Activated CD4-positive, alpha-beta T cell treated with anti-CD3 and anti-CD28 coated beads, Interleukin-2, amount 50 U/mL, for 1 hour (primary cell): ENCODE data around the gene POLRMT.
"Not testable (repeated sequence)": the region's sequence is repeated elsewhere in the genome, so short reads cannot be mapped to it uniquely, and the experiment has no call there.

Source experiments
- DNase-seq: peaks from one replicate; pipeline ENCODE4 v3.0.0-alpha.2; 2020

Gene POLRMT

DNA sequence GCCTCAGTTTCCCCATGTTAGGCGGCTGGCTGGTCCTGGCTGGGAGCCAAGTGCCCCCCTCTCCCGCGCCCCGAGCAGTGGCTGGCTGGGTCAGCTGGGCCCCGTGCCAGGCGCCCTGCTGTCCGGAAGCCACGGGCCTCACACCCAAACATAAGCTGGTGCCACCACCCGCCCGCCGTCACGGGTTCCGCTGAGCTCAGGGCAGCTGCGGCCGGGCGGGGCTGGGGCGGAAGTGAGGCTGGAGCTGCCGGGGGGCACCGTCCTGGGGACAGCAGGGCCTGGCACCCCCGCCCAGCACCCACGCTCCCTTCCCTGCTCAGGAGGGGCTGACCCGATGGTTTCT, 24.4 kb downstream of the POLRMT start:
- DNase-seq: no peak

DNA sequence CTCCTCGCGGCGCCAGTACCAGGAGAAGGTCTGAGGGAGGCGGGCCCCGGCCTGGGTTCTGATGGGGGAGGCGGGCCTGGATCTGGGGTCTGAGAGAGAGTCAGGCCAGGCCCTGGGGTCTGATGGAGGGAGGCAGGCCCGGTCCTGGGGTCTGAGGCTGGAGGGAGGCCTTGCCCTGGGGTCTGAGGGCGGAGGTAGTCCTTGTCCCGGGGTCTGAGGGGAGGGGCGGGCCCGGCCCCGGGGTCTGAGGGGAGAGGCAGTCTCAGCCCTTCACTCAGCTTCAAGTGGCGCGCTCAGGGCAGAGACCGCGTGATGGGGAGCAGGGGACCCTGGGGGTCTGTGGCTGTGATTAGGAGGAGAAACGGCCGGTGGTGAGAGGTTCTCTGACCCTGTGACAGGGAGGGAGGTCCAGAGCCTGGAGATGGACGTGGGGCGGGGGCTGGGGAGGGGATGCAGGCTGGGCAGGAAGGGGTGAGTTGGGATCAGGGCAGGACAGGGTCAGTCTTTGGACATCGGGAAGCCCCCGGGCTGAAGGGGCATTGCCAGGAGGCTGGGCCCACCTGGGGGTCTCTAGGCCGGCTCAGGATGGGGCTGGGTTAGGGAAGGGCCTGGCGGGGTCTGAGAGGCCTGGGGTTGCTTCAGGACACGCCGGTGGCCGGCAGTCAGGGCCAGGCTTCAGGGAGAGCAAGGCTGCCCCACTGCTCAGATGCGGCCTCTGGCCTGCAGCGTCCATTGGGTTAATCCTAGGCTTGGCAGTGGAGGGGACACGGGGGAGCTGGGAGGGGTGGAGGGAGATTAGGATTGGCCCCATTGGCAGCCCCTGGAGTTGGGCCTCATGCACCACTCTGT, 25.0 kb downstream of the POLRMT start:
- no peak for DNase-seq

DNA sequence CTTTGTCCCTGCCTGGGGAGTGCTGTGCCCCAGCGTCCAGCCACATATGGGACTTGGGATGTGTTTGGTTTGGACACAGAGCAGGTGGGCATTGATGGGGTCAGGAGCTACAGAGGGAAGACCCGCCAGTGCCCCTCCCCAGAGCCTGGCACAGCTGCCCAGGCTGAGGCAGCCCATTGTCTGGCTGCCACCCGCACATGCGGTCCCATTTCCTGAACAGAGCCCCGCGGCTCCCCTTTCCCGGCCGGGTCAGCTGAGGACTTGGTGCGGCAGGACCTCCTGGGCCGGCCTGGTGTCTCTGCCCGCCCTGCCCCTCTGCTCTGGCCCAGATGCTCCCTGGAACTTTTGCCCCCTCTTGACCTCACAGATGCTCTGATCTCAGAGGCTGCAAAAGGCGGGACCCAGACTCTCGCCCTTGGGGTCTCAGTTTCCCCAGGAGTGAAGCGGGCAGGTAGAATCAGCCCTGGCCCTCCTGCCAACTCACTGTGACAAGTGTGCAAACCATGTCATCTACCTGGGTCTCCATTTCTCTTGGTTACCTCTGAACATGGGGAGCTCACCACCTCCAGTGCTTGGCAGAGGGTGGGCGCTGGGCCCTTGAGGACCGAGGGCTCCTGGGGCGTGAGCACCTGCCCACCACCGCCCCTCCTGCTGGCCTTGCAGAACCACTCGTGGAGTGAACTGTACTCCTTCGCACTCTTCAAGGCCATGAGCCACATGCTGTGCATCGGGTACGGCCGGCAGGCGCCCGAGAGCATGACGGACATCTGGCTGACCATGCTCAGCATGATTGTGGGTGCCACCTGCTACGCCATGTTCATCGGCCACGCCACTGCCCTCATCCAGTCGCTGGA, 25.8 kb downstream of the POLRMT start:
- no peak for DNase-seq

GRCh38 chr19:605061-605971, 28.0 kb downstream of the POLRMT start:
- not testable (repeated sequence) for DNase-seq

DNA sequence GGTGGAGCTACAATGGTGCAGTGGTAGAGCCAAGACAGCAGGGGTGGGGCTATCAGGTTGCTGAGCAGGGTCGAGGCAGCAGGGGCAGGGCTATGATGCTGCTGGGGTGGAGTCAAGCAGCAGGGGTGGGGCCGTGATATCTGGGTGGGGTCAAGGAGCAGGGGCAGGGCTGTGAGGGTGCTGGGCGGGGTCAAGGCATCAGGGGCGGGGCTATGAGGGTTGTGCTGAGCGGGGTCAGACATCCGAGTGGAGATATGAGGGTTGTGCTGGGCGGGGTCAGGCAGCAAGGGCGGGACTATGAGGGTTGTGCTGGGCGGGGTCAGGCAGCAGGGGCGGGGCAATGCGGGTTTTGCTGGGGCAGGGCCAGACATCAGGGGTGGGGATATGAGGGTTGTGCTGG, 29.0 kb downstream of the POLRMT start:
- peak; percentile 27 for DNase-seq

DNA sequence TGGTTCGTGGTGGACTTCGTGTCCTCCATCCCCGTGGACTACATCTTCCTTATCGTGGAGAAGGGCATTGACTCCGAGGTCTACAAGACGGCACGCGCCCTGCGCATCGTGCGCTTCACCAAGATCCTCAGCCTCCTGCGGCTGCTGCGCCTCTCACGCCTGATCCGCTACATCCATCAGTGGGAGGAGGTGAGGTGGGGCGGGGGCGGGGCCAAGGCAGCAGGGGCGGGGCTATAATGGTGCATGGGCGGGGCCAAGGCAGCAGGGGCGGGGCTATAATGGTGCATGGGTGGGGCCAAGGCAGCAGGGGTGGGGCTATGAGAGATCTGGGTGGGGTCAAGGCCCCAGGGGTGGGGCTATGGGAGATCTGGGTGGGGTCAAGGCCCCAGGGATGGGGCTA, 29.6 kb downstream of the POLRMT start:
- DNase-seq: not testable (repeated sequence)

DNA sequence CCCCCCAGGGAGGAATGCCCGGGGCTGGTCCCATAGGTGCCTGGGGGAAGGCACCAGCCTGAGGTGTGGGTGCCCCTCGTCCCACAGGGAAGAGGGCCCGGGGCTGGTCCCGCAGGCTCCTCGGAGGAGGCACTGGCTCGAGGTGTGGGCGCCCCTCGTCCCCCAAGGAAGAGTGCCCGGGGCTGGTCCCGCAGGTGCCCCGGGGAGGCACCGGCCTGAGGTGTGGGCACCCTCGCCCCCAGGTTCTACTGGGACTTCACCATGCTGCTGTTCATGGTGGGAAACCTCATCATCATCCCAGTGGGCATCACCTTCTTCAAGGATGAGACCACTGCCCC, 30.1 kb downstream of the POLRMT start:
- DNase-seq: not testable (repeated sequence)

GRCh38 chr19:602391-603301, 30.7 kb downstream of the POLRMT start:
- no peak for DNase-seq

GRCh38 chr19:601790-602189, 31.5 kb downstream of the POLRMT start:
- no peak for DNase-seq

GRCh38 chr19:601310-601709, 32.0 kb downstream of the POLRMT start:
- no peak for DNase-seq

DNA sequence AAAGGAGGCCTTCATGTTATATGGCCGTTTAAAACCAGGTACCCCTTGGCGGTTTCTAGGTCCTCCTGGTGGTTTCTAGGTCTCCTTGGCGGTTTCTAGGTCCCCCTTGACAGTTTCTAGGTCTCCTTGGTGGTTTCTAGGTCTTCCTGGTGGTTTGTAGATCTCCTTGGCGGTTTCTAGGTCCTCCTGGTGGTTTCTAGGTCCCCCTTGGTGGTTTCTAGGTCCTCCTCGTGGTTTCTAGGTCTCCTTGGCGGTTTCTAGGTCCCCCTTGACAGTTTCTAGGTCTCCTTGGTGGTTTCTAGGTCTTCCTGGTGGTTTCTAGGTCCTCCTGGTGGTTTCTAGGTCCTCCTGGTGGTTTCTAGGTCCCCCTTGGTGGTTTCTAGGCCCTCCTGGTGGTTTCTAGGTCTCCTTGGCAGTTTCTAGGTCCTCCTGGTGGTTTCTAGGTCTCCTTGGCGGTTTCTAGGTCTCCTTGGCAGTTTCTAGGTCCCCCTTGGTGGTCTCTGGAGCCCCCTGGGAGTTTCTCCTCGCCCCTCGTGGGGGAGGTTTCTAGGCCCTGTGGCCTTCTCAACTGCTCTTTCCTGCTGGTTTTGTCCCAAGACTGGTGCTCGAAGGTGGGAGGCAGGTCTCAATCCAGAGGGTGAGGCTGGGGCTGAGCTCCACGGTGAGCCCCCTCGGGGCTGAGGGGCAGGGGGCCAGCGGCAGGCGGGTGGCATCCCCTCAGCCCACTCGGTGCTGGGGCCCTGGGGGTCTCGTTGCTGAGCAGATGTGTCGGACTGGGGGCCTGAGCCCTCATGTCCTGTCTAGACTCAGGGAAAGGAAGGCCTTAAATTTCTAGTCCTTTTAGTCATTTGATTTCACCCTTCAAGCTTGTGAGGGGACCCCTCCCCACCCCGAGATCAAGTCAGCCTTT, 35.7 kb downstream of the POLRMT start:
- no peak for DNase-seq

DNA sequence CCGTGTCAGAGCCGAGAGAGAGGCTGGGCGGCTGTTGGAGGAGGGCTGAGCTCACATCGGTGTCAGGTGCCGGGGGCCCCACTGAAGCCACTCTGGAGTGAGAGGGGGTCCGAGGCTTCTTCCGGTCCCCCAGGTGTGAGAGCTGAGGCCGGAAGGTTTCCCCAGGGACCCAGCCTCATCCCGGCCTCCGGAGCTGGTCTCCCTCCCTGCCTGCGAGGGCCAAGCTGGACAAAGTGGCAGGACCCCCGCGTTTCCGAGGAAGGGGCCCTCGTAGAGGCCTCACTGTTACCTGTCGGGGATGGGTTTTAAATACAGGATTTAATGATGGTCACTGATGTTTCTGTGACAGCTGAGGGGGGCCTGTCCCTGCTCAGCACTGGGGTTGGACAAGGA, 37.1 kb downstream of the POLRMT start:
- no peak for DNase-seq

DNA sequence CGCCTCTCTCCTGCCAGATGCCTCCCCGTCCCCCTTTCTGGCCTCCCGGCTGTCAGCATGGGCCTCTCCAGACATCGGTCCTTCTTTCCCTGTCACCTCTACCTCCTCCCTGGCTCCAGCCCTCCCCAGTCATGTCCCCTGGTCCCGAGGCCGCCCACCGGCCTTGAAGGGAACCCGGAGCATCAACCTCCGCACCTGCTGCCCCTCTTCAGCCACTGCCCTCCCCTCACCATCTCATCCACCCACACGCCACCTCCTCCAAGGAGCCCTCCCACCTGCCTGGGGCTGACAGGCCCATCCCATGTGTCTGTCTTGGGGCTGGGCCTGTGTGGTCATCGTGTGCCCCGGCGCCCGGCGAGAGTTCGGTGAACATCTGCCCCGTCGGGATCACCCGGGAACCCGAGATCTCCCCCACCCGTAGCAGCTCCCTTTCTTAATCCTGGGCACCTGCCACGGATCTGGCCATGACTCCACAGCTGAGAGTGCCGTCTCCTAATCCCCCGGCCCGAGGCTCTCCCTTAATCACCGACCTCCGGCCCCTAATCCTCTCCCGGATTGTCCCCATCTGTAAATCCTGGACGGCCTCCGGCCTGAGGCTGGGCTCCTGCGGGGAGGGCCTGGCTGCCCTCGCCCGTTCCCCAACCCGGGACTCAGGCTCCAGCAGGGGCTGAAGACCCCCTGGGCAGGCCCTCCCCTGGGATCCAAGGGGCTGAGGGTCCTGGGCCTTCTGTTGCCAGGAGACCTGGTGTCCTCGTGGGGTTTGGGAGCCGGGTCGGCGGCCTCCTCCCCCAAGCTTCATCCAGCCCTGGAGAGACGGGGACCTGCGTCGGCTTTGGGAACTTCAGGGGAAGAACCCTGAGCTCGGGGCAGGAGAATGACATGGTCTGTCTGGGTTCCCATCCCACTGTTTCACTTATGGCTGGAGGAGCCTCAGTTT, 37.7 kb downstream of the POLRMT start:
- no peak for DNase-seq

DNA sequence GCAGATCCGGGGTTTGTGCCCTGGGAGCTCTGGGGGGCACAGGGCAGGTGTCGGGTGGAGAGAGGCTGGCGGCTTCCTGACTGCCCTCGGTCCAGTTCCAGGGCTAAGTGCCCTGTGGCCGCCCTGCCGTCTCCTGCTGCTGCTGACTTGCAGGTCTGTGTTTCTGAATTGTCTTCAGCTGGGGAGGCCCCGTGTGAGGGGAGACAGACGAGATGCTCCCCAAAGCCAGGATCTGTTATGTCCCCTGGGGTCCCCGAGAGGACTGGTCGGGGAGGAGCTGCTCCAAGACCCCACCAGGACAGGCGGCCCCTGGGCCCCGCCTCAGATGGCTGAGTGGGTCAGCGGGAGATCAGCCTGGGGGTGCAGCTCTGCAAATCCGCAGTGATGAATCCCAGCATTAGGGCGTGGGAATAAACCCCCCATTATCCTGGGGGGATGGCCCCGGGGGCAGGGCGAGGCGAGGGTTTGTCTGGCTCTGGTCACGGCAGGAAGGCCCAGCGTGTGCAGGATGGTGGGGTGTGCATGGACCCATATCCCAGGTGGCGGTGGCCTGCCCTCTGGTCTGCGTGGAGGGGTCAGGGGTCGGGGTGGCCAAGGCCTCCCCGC, 39.0 kb downstream of the POLRMT start:
- DNase-seq: no peak

GRCh38 chr19:593505-593904, 39.8 kb downstream of the POLRMT start:
- DNase-seq: no peak

GRCh38 chr19:593055-593454, 40.3 kb downstream of the POLRMT start:
- no peak for DNase-seq

DNA sequence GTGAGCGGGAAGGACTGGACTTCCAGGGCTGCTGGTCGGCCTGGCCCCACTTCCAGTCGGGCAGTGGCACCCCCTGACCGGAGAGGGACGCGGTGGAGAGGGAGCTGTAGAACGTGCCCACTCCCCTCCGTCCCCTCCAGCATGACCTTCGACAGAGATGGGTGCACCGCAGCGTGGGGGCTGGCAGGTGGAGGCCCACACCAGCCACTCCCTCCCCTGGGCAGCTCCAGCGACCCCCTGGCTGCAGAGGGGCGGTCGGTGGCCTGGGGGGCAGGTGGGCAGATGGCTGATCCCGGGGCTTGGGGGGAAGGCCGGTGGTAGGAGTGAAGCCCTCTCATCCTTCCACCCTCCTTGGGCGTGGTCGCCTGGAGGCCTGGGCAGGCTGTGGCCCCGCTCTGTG, 41.2 kb downstream of the POLRMT start:
- DNase-seq: no peak

DNA sequence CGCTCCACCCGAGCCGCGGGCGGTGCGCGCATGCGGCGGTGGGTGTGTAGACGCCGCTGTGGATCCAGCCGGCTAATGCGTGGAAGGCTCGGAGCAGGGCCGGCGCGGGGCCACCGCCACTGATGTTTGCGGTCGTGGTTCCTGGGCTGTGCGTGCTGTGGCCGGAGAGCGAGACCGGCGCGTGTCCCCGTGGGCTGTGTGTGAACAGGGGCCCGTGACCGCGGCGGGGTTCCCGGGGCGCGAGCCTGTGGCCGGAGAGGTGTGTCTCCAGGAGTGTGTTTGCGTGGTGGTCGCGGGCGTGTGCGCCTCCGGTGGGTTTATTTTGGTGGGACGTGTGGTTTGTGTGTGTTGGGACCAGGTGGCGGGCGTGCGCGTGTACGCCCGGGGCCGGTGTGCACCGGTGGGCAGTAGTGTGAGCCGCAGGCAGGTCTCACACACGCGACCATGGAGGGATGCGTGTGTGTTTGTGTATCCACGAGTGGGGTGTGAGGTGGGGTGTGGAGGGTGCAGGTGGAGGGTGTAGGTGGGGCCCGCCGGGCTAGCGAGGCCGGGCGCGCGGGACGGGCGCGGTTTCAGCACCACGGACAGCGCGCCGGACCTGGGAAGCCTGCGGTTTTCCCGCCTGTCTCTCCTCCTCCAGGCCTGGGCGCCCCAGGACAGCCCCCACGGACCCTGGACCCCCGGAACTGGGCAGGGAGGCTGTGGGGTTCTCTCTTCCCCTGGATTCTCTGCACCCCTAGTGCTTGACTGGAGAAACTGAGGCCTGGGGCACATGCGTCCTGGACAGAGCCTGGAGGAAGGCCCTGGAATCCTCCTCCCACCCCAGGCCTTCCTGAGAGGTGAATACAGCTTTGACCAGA, 42.0 kb downstream of the POLRMT start:
- DNase-seq: no peak

- DNase-seq: no peak
Observed at GRCh38 chr19:590750-591098, 42.6 kb downstream of the POLRMT start.
